Mesendoderm (in vitro differentiated cells): ENCODE data around the gene CEP152.
"Not testable (repeated sequence)": the region's sequence is repeated elsewhere in the genome, so short reads cannot be mapped to it uniquely, and the experiment has no call there.

Experiments
- DNase-seq: peaks from one replicate; pipeline ENCODE4 v3.0.0; 2013
- H2AK5ac ChIP-seq: 2 replicates; pipeline ENCODE4 v1.6.1; 2013; ENCODE audit warnings: low read length, inconsistent platforms
- H2BK120ac ChIP-seq: 2 replicates; pipeline ENCODE4 v1.6.1; 2013; ENCODE audit warnings: low read depth, mild to moderate bottlenecking, low read length, moderate library complexity, mixed read lengths
- H2BK15ac ChIP-seq: replicated peaks from 2 replicates; pipeline ENCODE4 v1.6.1; 2013; ENCODE audit warnings: low read depth, mild to moderate bottlenecking, moderate library complexity
- H2BK5ac ChIP-seq: 2 replicates; pipeline ENCODE4 v1.6.1; 2013; ENCODE audit warnings: low read length, inconsistent platforms
- H3K18ac ChIP-seq: 2 replicates; pipeline ENCODE4 v1.6.1; 2013; ENCODE audit warnings: mild to moderate bottlenecking, low read length, mixed read lengths
- H3K23ac ChIP-seq: one replicate; pipeline ENCODE4 v1.6.1; 2013; ENCODE audit warnings: low read length
- H3K27ac ChIP-seq: 2 replicates; pipeline ENCODE4 v1.5.1; 2013; ENCODE audit warnings: low read depth, mild to moderate bottlenecking, inconsistent platforms, low read length, moderate library complexity
- H3K27me3 ChIP-seq: 2 replicates; pipeline ENCODE4 v1.6.1; 2013; ENCODE audit warnings: low read length, control low read depth, mild to moderate bottlenecking, inconsistent platforms; ENCODE audit not compliant: insufficient read depth, poor library complexity
- H3K36me3 ChIP-seq: 2 replicates; pipeline ENCODE4 v1.6.1; 2013; ENCODE audit warnings: low read length, inconsistent platforms; ENCODE audit not compliant: control insufficient read depth, insufficient read depth
- H3K4ac ChIP-seq: one replicate; pipeline ENCODE4 v1.6.1; 2013; ENCODE audit warnings: low read depth, mild to moderate bottlenecking, low read length, moderate library complexity
- H3K4me1 ChIP-seq: 2 replicates; pipeline ENCODE4 v1.6.1; 2013; ENCODE audit warnings: low read depth, low read length, inconsistent platforms; ENCODE audit not compliant: control insufficient read depth
- H3K4me2 ChIP-seq: 2 replicates; pipeline ENCODE4 v1.6.1; 2013; ENCODE audit warnings: low read length
- H3K4me3 ChIP-seq: 2 replicates; pipeline ENCODE4 v1.5.1; 2013; ENCODE audit warnings: mild to moderate bottlenecking, low read length
- H3K56ac ChIP-seq: one replicate; pipeline ENCODE4 v1.6.1; 2013; ENCODE audit warnings: low read length
- H3K79me1 ChIP-seq: 2 replicates; pipeline ENCODE4 v1.6.1; 2013; ENCODE audit warnings: low read length, inconsistent platforms
- H3K79me2 ChIP-seq: 2 replicates; pipeline ENCODE4 v1.6.1; 2013; ENCODE audit warnings: mild to moderate bottlenecking, low read length; ENCODE audit not compliant: control insufficient read depth, insufficient read depth
- H3K9ac ChIP-seq: 2 replicates; pipeline ENCODE4 v1.6.1; 2013; ENCODE audit warnings: low read length, inconsistent platforms
- H4K5ac ChIP-seq: one replicate; pipeline ENCODE4 v1.6.1; 2013; ENCODE audit warnings: low read length
- H4K8ac ChIP-seq: one replicate; pipeline ENCODE4 v1.6.1; 2013; ENCODE audit warnings: low read depth, mild to moderate bottlenecking, control low read depth, low read length, moderate library complexity
- WGBS: extraction: QIAGEN DNeasy Blood & Tissue Kit; methylation state at CpG from one replicate; pipeline ENCODE4 v1.1.7; 2013; ENCODE audit warnings: low lambda C conversion rate, missing lambda C conversion rate; ENCODE audit not compliant: insufficient coverage; ENCODE audit errors: extremely low coverage; 5-methylcytosine and 5-hydroxymethylcytosine counted together

Gene CEP152

DNA sequence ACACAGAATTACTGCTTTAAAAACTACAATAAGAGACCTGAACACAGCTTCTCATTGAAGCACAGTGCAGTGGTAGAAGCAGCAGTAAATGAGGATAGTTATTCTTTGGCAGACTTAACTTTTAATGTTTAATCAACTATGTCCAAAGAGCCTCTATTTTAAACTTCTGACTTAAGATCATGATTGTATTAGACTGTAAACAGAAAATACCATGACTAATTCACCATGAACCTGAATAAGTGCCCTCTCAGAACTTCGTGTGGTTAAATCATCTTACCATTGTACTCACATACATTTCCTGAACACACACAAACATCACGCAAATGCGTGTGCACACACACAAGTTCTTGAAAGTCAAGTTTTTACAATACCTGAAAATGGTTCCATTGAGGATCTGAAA lies 13.9 kb downstream of the CEP152 start:
- H3K23ac ChIP-seq = no peak overlapping the region
- WGBS = no CpG with 5 or more reads among the region's 3 CpGs
- DNase-seq = no peak

DNA sequence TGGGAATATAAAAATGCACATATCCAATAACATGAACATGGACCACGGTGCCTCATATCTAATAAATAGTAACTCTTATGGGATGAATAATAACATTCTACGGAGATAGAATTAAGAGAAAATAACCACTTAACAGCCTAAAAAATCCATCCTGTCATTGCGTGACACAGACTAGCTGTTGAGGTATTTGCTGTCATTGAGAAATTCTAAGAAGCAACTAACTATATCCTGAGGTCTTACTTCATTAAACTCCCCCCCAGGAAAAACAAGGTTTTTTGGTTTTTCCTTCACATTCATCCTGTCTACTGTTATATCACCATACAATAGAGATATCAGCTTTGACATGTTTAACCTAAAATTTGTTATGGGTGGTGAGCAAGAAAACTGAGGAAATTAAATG lies 14.3 kb downstream of the CEP152 start:
- H3K4me2 ChIP-seq = no peak overlapping the region
- H4K5ac ChIP-seq = no peak overlapping the region
- H3K23ac ChIP-seq = no peak overlapping the region
- WGBS = no CpG with 5 or more reads among the region's 3 CpGs
- H3K36me3 ChIP-seq = no peaks in the 10 kb centered on the region
- H2BK15ac ChIP-seq = no peak overlapping the region
- no peak overlapping the region for H4K8ac ChIP-seq
- H3K79me2 ChIP-seq = no peaks in the 10 kb centered on the region
- no peak overlapping the region for H3K4ac ChIP-seq
- no peak overlapping the region for H3K56ac ChIP-seq
- no peak overlapping the region for H3K27ac ChIP-seq
- H2BK5ac ChIP-seq = no peak overlapping the region
- H3K4me3 ChIP-seq = no peak overlapping the region
- no peak for DNase-seq
- H3K79me1 ChIP-seq = peaks cover 2% of the 10 kb centered on the region
- H2BK120ac ChIP-seq = no peak overlapping the region
- no peak overlapping the region for H3K18ac ChIP-seq
- H3K27me3 ChIP-seq = no peaks in the 10 kb centered on the region
- H2AK5ac ChIP-seq = no peak overlapping the region
- no peak overlapping the region for H3K9ac ChIP-seq
- peaks cover 3% of the 10 kb centered on the region for H3K4me1 ChIP-seq

More for the DNA sequence above, 13.9 kb downstream of the CEP152 start:
- Histone ChIP-seq H4K8ac (no peak overlapping the region), H2BK5ac (no peak overlapping the region), H3K79me2 (no peaks in the 10 kb centered on the region), H3K79me1 (peaks cover 2% of the 10 kb centered on the region), H3K36me3 (no peaks in the 10 kb centered on the region), H3K4me1 (peaks cover 3% of the 10 kb centered on the region), H4K5ac (no peak overlapping the region), H3K27ac (no peak overlapping the region), H2BK15ac (no peak overlapping the region), H3K27me3 (no peaks in the 10 kb centered on the region), H3K9ac (no peak overlapping the region), H2BK120ac (no peak overlapping the region), H3K56ac (no peak overlapping the region), H3K4me2 (no peak overlapping the region), H3K4ac (no peak overlapping the region), H3K4me3 (no peak overlapping the region), H2AK5ac (no peak overlapping the region), H3K18ac (peak overlapping the region; percentile 18)

DNA sequence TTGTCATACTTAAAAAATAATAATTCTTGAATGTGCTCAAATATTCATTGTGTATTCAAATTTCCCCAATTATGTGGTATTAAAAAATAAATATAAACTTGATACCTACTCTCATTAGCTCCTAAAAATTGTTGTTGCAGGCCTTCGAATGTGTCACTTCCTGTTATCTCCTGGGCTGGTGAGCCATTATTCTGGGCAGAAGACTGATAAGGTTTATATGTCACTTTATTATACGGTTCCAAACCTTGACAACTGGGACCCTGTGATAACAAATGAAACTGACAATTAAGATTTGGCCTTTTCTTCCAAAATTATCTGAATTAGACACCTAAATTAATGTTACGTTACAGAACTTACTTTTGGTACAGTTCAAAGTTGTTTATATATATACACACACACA lies 15.0 kb downstream of the CEP152 start:
- no peak overlapping the region for H3K4me3 ChIP-seq
- no peak overlapping the region for H3K56ac ChIP-seq
- no peak overlapping the region for H2AK5ac ChIP-seq
- no CpG with 5 or more reads among the region's 3 CpGs for WGBS
- H3K18ac ChIP-seq = no peak overlapping the region
- H3K9ac ChIP-seq = no peak overlapping the region
- no peak overlapping the region for H3K27ac ChIP-seq
- H3K4me1 ChIP-seq = peaks cover 3% of the 10 kb centered on the region
- peak; percentile 18 for DNase-seq
- H4K5ac ChIP-seq = no peak overlapping the region
- peaks cover 2% of the 10 kb centered on the region for H3K79me1 ChIP-seq
- no peaks in the 10 kb centered on the region for H3K79me2 ChIP-seq
- no peak overlapping the region for H2BK15ac ChIP-seq
- H4K8ac ChIP-seq = no peak overlapping the region
- H3K4ac ChIP-seq = no peak overlapping the region
- H3K23ac ChIP-seq = no peak overlapping the region
- no peak overlapping the region for H3K4me2 ChIP-seq
- H2BK120ac ChIP-seq = no peak overlapping the region
- no peak overlapping the region for H2BK5ac ChIP-seq
- H3K36me3 ChIP-seq = no peaks in the 10 kb centered on the region
- no peaks in the 10 kb centered on the region for H3K27me3 ChIP-seq

DNA sequence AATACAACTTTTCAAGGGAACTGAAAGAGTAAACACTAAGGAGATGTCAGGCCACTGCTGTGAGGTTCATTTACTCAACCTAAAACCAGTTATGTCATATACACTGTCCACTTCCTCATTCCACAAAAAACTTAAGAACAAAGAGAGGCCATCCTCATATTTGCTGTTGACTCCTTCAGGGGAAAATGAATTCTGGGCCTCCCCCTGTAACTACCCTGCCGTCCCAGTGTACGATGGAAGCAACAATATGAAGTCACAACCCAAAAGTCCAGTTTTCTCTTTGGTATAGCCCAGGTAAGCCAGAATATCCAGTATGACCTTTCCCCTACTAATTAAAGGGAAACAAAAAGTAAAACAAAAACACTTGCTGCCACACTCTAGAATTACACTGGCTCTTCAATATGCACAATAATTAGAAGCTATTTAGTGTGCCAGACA lies 16.2 kb downstream of the CEP152 start:
- Histone ChIP-seq H2BK5ac (no peak overlapping the region), H3K23ac (no peak overlapping the region), H3K79me2 (no peaks in the 10 kb centered on the region), H2BK120ac (no peak overlapping the region), H3K4me1 (peaks cover 3% of the 10 kb centered on the region), H2BK15ac (no peak overlapping the region), H3K79me1 (peaks cover 2% of the 10 kb centered on the region), H3K4me3 (no peak overlapping the region), H3K27me3 (no peaks in the 10 kb centered on the region), H3K36me3 (no peaks in the 10 kb centered on the region), H2AK5ac (no peak overlapping the region), H4K8ac (no peak overlapping the region), H3K56ac (no peak overlapping the region), H3K4ac (no peak overlapping the region), H3K4me2 (no peak overlapping the region), H3K27ac (no peak overlapping the region), H4K5ac (no peak overlapping the region), H3K9ac (no peak overlapping the region), H3K18ac (no peak overlapping the region)
- DNase-seq = no peak
- no CpG with 5 or more reads among the region's 2 CpGs for WGBS

DNA sequence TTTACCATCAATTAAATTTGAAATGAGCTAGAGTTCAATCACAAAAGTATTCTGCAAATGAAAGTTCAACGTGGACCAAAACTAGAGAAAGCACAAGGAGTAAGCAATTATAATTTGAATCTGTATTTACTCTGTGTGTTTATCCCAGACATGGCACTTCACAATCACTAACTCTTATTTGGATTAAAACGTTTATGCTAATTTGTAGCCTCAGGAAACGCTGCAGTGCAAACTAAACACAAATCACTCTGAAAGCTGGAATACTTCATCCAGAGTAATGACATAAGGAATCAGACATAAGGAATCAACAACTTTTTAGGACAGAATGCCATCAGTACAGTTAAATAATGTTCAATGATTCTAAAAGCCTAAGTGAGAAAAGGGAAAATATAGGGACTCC lies 18.5 kb downstream of the CEP152 start:
- no peak overlapping the region for H2BK5ac ChIP-seq
- H3K23ac ChIP-seq = no peak overlapping the region
- no peak overlapping the region for H3K4ac ChIP-seq
- DNase-seq = no peak
- no peaks in the 10 kb centered on the region for H3K36me3 ChIP-seq
- no peaks in the 10 kb centered on the region for H3K4me1 ChIP-seq
- no peak overlapping the region for H4K5ac ChIP-seq
- H2BK15ac ChIP-seq = no peak overlapping the region
- no peak overlapping the region for H3K4me3 ChIP-seq
- no peak overlapping the region for H3K18ac ChIP-seq
- WGBS = no CpG with 5 or more reads among the region's 3 CpGs
- H2BK120ac ChIP-seq = no peak overlapping the region
- no peak overlapping the region for H3K27ac ChIP-seq
- H4K8ac ChIP-seq = no peak overlapping the region
- H3K79me2 ChIP-seq = no peaks in the 10 kb centered on the region
- no peak overlapping the region for H3K9ac ChIP-seq
- no peak overlapping the region for H3K4me2 ChIP-seq
- no peak overlapping the region for H2AK5ac ChIP-seq
- no peaks in the 10 kb centered on the region for H3K27me3 ChIP-seq
- no peak overlapping the region for H3K56ac ChIP-seq
- H3K79me1 ChIP-seq = no peaks in the 10 kb centered on the region

DNA sequence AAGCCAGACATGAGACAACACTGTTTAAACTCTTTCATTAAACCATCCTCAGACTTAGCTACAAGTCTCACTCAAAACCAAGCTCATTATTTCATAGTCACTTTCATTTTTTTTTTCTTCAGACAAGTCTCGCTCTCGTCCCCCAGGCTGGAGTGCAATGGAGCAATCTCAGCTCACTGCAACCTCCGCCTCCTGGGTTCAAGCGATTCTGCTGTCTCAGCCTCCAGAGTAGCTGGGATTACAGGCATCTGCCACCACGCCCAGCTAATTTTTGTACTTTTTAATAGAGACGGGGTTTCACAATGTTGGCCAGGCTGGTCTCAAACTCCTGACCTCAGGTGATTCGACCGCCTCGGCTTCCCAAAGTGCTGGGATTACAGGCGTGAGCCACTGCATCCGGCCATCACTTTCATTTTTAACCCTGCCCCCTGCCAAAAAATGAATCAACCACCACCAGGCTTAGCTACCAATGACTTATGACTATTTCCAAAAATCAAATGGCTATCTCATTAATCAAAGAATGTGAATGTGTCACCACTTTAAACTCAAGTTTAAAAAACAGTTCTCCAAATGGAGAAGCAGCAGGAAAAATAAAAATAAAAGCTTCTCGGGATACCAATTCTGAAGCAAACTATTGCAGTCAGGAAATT lies 20.3 kb downstream of the CEP152 start:
- H2AK5ac ChIP-seq, H2BK15ac ChIP-seq, H3K56ac ChIP-seq, H3K18ac ChIP-seq, H3K79me1 ChIP-seq, H3K4me1 ChIP-seq, H3K27me3 ChIP-seq, H3K36me3 ChIP-seq, H3K79me2 ChIP-seq, H3K4ac ChIP-seq, H3K4me3 ChIP-seq, H3K27ac ChIP-seq, H2BK120ac ChIP-seq, H4K5ac ChIP-seq, DNase-seq, H3K23ac ChIP-seq, H4K8ac ChIP-seq, H2BK5ac ChIP-seq, H3K4me2 ChIP-seq, H3K9ac ChIP-seq: not testable (repeated sequence)
- no CpG with 5 or more reads among the region's 12 CpGs for WGBS
